ENCODE results near the gene LRRC55. TPM values are rescaled to one million over a fixed set of nuclear protein-coding genes. Genes with fewer than 3 reads are reported as not detected.

The LRRC55 gene
- total RNA-seq, 4 donors from 2014 or later, result not detected

GRCh38 chr11:57210781-57211180, 29.0 kb downstream of the LRRC55 start:
- no peaks in the 10 kb centered on the region for H3K9me3 ChIP-seq
- in situ Hi-C loops (cut with MboI; ENCODE audit: low sequenced_read_pairs in 4 of 4), result no loop called here
- H3K4me1 ChIP-seq, result peaks cover 5 to 13% of the 10 kb centered on the region in 2 donors
- no peak overlapping the region for H3K4me3 ChIP-seq
- ATAC-seq, result no peak
- no peak for DNase-seq
- H3K27ac ChIP-seq, result no peak overlapping the region
- no peaks in the 10 kb centered on the region for H3K27me3 ChIP-seq
- no peaks in the 10 kb centered on the region for H3K36me3 ChIP-seq
- TF ChIP-seq CTCF (IDR thresholded peaks at IDR 0.05 in 4 of 5, conservative IDR thresholded peaks at IDR 0.05 in 1 of 5) (no peak), POLR2A (IDR thresholded peaks at IDR 0.05) (no peak)
- intact Hi-C loops (cut with DNase I; ENCODE audit: low total_unique reads), result no loop called here

GRCh38 chr11:57213342-57214097, 31.8 kb downstream of the LRRC55 start:
- in situ Hi-C loops (cut with MboI; ENCODE audit: low sequenced_read_pairs in 4 of 4), result no loop called here
- no peaks in the 10 kb centered on the region for H3K27me3 ChIP-seq
- TF ChIP-seq POLR2A (IDR thresholded peaks at IDR 0.05), result no peak
- TF ChIP-seq CTCF (IDR thresholded peaks at IDR 0.05 in 4 of 5, conservative IDR thresholded peaks at IDR 0.05 in 1 of 5), result no peak
- no peaks in the 10 kb centered on the region for H3K9me3 ChIP-seq
- intact Hi-C loops (cut with DNase I; ENCODE audit: low total_unique reads), result no loop called here
- ATAC-seq (peak in 1 of 2 donors; percentile 40), DNase-seq (no peak)
- H3K4me3 ChIP-seq, result no peak overlapping the region
- no peaks in the 10 kb centered on the region for H3K36me3 ChIP-seq
- H3K4me1 ChIP-seq, result peaks cover 5 to 13% of the 10 kb centered on the region in 2 donors
- H3K27ac ChIP-seq, result peak overlapping the region; percentile 44 to 72 (median 62)

GRCh38 chr11:57214098-57214417, 32.3 kb downstream of the LRRC55 start:
- ATAC-seq (peak in 1 of 2 donors; percentile 4), DNase-seq (no peak)
- in situ Hi-C loops (cut with MboI; ENCODE audit: low sequenced_read_pairs in 4 of 4) (no loop called here), intact Hi-C loops (cut with DNase I; ENCODE audit: low total_unique reads) (no loop called here)
- H3K27me3 ChIP-seq, result no peaks in the 10 kb centered on the region
- H3K9me3 ChIP-seq, result no peaks in the 10 kb centered on the region
- peak overlapping the region in 1 of 4 donors; percentile 38 for H3K27ac ChIP-seq
- no peaks in the 10 kb centered on the region for H3K36me3 ChIP-seq
- TF ChIP-seq CTCF (IDR thresholded peaks at IDR 0.05 in 4 of 5, conservative IDR thresholded peaks at IDR 0.05 in 1 of 5), result no peak
- no peak for TF ChIP-seq POLR2A (IDR thresholded peaks at IDR 0.05)
- no peak overlapping the region for H3K4me3 ChIP-seq
- H3K4me1 ChIP-seq, result peaks cover 5 to 13% of the 10 kb centered on the region in 2 donors

GRCh38 chr11:57214494-57214893, 32.7 kb downstream of the LRRC55 start:
- Histone ChIP-seq H3K9me3 (no peaks in the 10 kb centered on the region), H3K4me3 (no peak overlapping the region), H3K4me1 (peaks cover 5 to 13% of the 10 kb centered on the region in 2 donors), H3K27ac (peak overlapping the region in 1 of 4 donors; percentile 38), H3K36me3 (no peaks in the 10 kb centered on the region), H3K27me3 (no peaks in the 10 kb centered on the region)
- in situ Hi-C loops (cut with MboI; ENCODE audit: low sequenced_read_pairs in 4 of 4) (no loop called here), intact Hi-C loops (cut with DNase I; ENCODE audit: low total_unique reads) (no loop called here)
- peak in 1 of 2 donors; percentile 36 for ATAC-seq
- no peak for DNase-seq
- no peak for TF ChIP-seq POLR2A (IDR thresholded peaks at IDR 0.05)
- no peak for TF ChIP-seq CTCF (IDR thresholded peaks at IDR 0.05 in 4 of 5, conservative IDR thresholded peaks at IDR 0.05 in 1 of 5)
